GM12878 (cell line): ENCODE results near the gene PTPRN2. TPM values are rescaled to one million over a fixed set of nuclear protein-coding genes. Genes with fewer than 3 reads are reported as not detected.

Experiments
- ATAC-seq: fragments of 200-7000 bp; cut with Tn5 transposase; 3 replicates; pipeline ENCODE4 v1.9.1; 2020; ENCODE audit warnings: mild to moderate bottlenecking, moderate library complexity
- BruUV-seq: library from RNA; stranded (reverse); fragments of 400-500 nt; replicated peaks from 2 replicates; lab custom pipeline; 2021; lab: Mats Ljungman, UMichigan
- CTCF ChIA-PET: fragments of 300-600 bp; sonication (Branson Sonifier 250); formaldehyde crosslinking; extraction: SDS; loops from one replicate; lab custom pipeline; 2021; ENCODE audit warnings: inconsistent platforms; lab: Yijun Ruan, JAX
- POLR2A ChIA-PET: fragments of 350-600 bp; formaldehyde crosslinking; extraction: SDS; loops from one replicate; lab custom pipeline; 2021; ENCODE audit warnings: inconsistent platforms; lab: Charles Lee
- RAD21 ChIA-PET: fragments of 300-600 bp; sonication (Branson Sonifier 250); formaldehyde crosslinking; loops from one replicate; lab custom pipeline; 2023; ENCODE audit warnings: antibody characterized with exemption; ENCODE audit not compliant: unreplicated experiment; lab: Charles Lee
- SMC1A ChIA-PET: fragments of 300-600 bp; sonication (Branson Sonifier 250); formaldehyde crosslinking; loops from one replicate; lab custom pipeline; 2023; ENCODE audit not compliant: unreplicated experiment, uncharacterized antibody; lab: Charles Lee
- DNase-seq: peaks from one replicate; pipeline ENCODE4 v3.0.0-alpha.2; 2011; ENCODE audit warnings: low read depth, low spot score
- FAIRE-seq: peaks from 3 replicates; lab custom pipeline; 2011; peaks lifted over from hg19 to GRCh38; lab: Jason Lieb, UNC
- H2AFZ ChIP-seq: 2 replicates; pipeline ENCODE4 v1.6.0; 2011; ENCODE audit warnings: low read depth, low read length, control low read depth; ENCODE audit not compliant: control insufficient read depth
- H3K27ac ChIP-seq: 2 replicates; pipeline ENCODE4 v1.5.1; 2011; ENCODE audit warnings: control low read depth; ENCODE audit not compliant: control insufficient read depth, insufficient read depth
- H3K27me3 ChIP-seq, 2 experiments: replicated peaks in 1 of 2; 2 replicates each; pipeline versions ENCODE4 v1.6.0 to v1.6.1; 2011; ENCODE audit warnings: low read length in 1 of 2; ENCODE audit not compliant: control insufficient read depth in 2 of 2, insufficient read depth in 2 of 2
- H3K36me3 ChIP-seq, 2 experiments: 2 replicates each; pipeline ENCODE4 v1.5.1; 2011; ENCODE audit warnings: low read length in 1 of 2; ENCODE audit not compliant: control insufficient read depth in 2 of 2, insufficient read depth in 2 of 2
- H3K4me1 ChIP-seq: 2 replicates; pipeline ENCODE4 v1.6.1; 2011; ENCODE audit warnings: mild to moderate bottlenecking, low read length, moderate library complexity, mixed read lengths; ENCODE audit not compliant: control insufficient read depth, insufficient read depth
- H3K4me2 ChIP-seq: 2 replicates; pipeline ENCODE4 v1.6.0; 2011; ENCODE audit warnings: control low read depth; ENCODE audit not compliant: control insufficient read depth, insufficient read depth
- H3K4me3 ChIP-seq: fragments of 200-600 bp; sonication (generic); 2 replicates; pipeline ENCODE4 v1.5.1; 2016
- H3K79me2 ChIP-seq: 2 replicates; pipeline ENCODE4 v1.6.0; 2011; ENCODE audit warnings: low read length; ENCODE audit not compliant: control insufficient read depth, insufficient read depth
- H3K9ac ChIP-seq: 2 replicates; pipeline ENCODE4 v1.8.0; 2011; ENCODE audit warnings: low read length, control low read depth, mixed read lengths; ENCODE audit not compliant: control insufficient read depth, insufficient read depth
- H3K9me3 ChIP-seq: replicated peaks from 3 replicates; pipeline ENCODE4 v1.5.1; 2011; ENCODE audit warnings: mild to moderate bottlenecking, low read length; ENCODE audit not compliant: control insufficient read depth, insufficient read depth
- H4K20me1 ChIP-seq: 2 replicates; pipeline ENCODE4 v1.6.0; 2011; ENCODE audit not compliant: control insufficient read depth, insufficient read depth
- ETV6 ChIP-seq, 2 experiments: fragments of 450-650 bp in 1 of 2; IDR thresholded peaks in 1 of 2; conservative IDR thresholded peaks in 1 of 2; 2 replicates each; pipeline ENCODE4 v1.6.1; 2014; ENCODE audit warnings: antibody characterized with exemption in 1 of 2, borderline replicate concordance in 1 of 2, low read depth in 1 of 2, mild to moderate bottlenecking in 1 of 2, moderate library complexity in 1 of 2
- KAT2A ChIP-seq: conservative IDR thresholded peaks from 2 replicates; pipeline ENCODE4 v1.6.1; 2011; ENCODE audit warnings: low read depth, low read length; ENCODE audit not compliant: control insufficient read depth
- NRF1 ChIP-seq: conservative IDR thresholded peaks from 2 replicates; pipeline ENCODE4 v1.6.1; 2011; ENCODE audit warnings: mild to moderate bottlenecking, low read depth, low read length, improper control_type of control experiment
- PAX5 ChIP-seq: IDR thresholded peaks from 2 replicates; pipeline ENCODE4 v1.6.1; 2011; ENCODE audit warnings: low read depth, low read length, borderline replicate concordance
- REST ChIP-seq: IDR thresholded peaks from 2 replicates; pipeline ENCODE4 v1.6.1; 2012; ENCODE audit warnings: mild to moderate bottlenecking, low read depth, low read length
- ZNF24 ChIP-seq: fragments of 450-650 bp; IDR thresholded peaks from 2 replicates; pipeline ENCODE4 v1.6.1; 2017; ENCODE audit warnings: antibody characterized with exemption, mild to moderate bottlenecking
- ZNF274 ChIP-seq: IDR thresholded peaks from one replicate; pipeline ENCODE4 v1.8.0; 2011; ENCODE audit not compliant: insufficient read length, insufficient read depth
- WGBS: methylation state at CpG from one replicate; pipeline ENCODE4 v1.1.6; 2016; ENCODE audit warnings: low lambda C conversion rate; ENCODE audit not compliant: insufficient replicate concordance, insufficient coverage; ENCODE audit errors: missing lambda C conversion rate; 5-methylcytosine and 5-hydroxymethylcytosine counted together
- in situ Hi-C: fragments of 300-500 bp; cut with MboI; formaldehyde crosslinking; loops from 9 replicates; pipeline ENCODE4 v1.14.3; 2018; ENCODE audit warnings: mixed read lengths
- intact Hi-C: fragments of 100-400 bp; cut with micrococcal nuclease; formaldehyde crosslinking; loops from one replicate; pipeline ENCODE4 v1.14.2; 2022; ENCODE audit not compliant: unreplicated experiment
- polyA plus RNA-seq, 11 experiments: library from polyadenylated mRNA; depleted of rRNA in 4 of 11; unstranded in 6 of 11; stranded (reverse) in 5 of 11; fragments of >200 nt; fragmentation: Nextera tagmentation in 4 of 11; fragmentation: Illumina TruSeq in 1 of 11; extraction: Ambion mirVana in 4 of 11; extraction: Trizol in 1 of 11; gene quantifications; 1 replicate in 1 of 11; 2 replicates in 10 of 11; pipeline versions ENCODE4 v1.2.1 to v1.2.3, GENCODE V29; 2011 to 2016; ENCODE audit warnings: inconsistent platforms in 2 of 11, missing spikeins in 2 of 11, low read depth in 1 of 11
- total RNA-seq, 4 experiments: library from RNA; depleted of rRNA in 3 of 4; stranded (reverse); fragments of >200 nt in 3 of 4; fragmentation: Illumina TruSeq in 1 of 4; extraction: Trizol in 1 of 4; gene quantifications; 2 replicates each; pipeline versions ENCODE4 v1.2.1 to v1.2.3, GENCODE V29; 2013 to 2021
- TF ChIP-seq, protein P1 (sequence below): IDR thresholded peaks from 2 replicates; pipeline ENCODE4 v1.6.1; 2012; ENCODE audit warnings: low read depth, low read length, improper control_type of control experiment
- TF ChIP-seq, protein P2 (sequence below): IDR thresholded peaks from 2 replicates; pipeline ENCODE4 v1.6.1; 2012; ENCODE audit warnings: improper control_type of control experiment, low read depth, low read length; ENCODE audit not compliant: insufficient replicate concordance
- TF ChIP-seq, protein P3 (sequence below): IDR thresholded peaks from 2 replicates; pipeline ENCODE4 v1.6.1; 2012; ENCODE audit warnings: low read depth, low read length, improper control_type of control experiment
- TF ChIP-seq, protein P4 (sequence below): fragments of 150-350 bp; IDR thresholded peaks from 2 replicates; pipeline ENCODE4 v1.6.1; 2014; ENCODE audit warnings: mild to moderate bottlenecking, low read depth, low read length

PTPRN2 gene
- total and polyA plus RNA-seq, 10 of the 15 experiments (the other 5 are each of a cell fraction or from before 2014, with no cell fraction given): 5.4 TPM; not detected in 9

DNA sequence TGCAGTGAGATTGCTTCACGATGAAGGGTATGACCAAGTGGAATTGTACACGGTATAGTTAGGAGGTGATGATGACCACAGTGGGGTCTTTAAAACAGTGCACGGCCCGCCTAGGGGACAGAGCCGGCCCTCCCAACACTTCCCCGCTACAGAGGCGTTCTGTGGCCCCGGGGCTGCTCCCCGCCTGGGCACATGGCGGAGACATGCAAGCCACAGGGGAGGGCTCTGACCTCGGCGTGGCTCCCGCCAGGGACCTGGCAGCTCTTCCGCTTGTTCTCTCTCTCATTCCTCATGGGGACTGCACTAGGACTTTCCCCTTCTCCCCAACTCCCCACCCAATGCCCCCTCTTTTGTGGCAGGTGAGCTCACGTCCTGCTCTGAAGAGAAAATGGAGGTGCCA lies 857.0 kb downstream of the PTPRN2 start:
- no peaks in the 10 kb centered on the region; the same call in 2 of the 3 replicates for H3K9me3 ChIP-seq
- H3K4me1 ChIP-seq: no peaks in the 10 kb centered on the region
- no peaks in the 10 kb centered on the region for H3K36me3 ChIP-seq
- no peak overlapping the region for H3K4me2 ChIP-seq
- WGBS: 28% methylated on average over 15 of the region's 15 CpGs
- no peak overlapping the region for H3K9ac ChIP-seq
- H2AFZ ChIP-seq: no peak overlapping the region
- H3K79me2 ChIP-seq: no peaks in the 10 kb centered on the region
- H3K27me3 ChIP-seq: no peaks in the 10 kb centered on the region
- ATAC-seq: no peak
- DNase-seq: no peak
- BruUV-seq: no TSS peak
- no peak for FAIRE-seq
- RAD21 ChIA-PET: no interaction called here
- POLR2A ChIA-PET: no interaction called here
- CTCF ChIA-PET: no interaction called here
- intact Hi-C loops: no loop called here
- no peak overlapping the region for H3K4me3 ChIP-seq
- no peak overlapping the region for H3K27ac ChIP-seq
- no peaks in the 10 kb centered on the region for H4K20me1 ChIP-seq
- in situ Hi-C loops: no loop called here
- SMC1A ChIA-PET: no interaction called here
- TF ChIP-seq, protein P1, sequence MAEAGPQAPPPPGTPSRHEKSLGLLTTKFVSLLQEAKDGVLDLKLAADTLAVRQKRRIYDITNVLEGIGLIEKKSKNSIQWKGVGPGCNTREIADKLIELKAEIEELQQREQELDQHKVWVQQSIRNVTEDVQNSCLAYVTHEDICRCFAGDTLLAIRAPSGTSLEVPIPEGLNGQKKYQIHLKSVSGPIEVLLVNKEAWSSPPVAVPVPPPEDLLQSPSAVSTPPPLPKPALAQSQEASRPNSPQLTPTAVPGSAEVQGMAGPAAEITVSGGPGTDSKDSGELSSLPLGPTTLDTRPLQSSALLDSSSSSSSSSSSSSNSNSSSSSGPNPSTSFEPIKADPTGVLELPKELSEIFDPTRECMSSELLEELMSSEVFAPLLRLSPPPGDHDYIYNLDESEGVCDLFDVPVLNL: no peak
- TF ChIP-seq ZNF24 (no peak), NRF1 (no peak), ETV6 (conservative IDR thresholded peaks at IDR 0.05 in 1 of 2, IDR thresholded peaks at IDR 0.05 in 1 of 2; ENCODE audit: borderline replicate concordance in 1 of 2, low read depth in 1 of 2) (no peak), PAX5 (no peak), REST (no peak), KAT2A (no peak), ZNF274 (no peak)
- TF ChIP-seq, protein P2, sequence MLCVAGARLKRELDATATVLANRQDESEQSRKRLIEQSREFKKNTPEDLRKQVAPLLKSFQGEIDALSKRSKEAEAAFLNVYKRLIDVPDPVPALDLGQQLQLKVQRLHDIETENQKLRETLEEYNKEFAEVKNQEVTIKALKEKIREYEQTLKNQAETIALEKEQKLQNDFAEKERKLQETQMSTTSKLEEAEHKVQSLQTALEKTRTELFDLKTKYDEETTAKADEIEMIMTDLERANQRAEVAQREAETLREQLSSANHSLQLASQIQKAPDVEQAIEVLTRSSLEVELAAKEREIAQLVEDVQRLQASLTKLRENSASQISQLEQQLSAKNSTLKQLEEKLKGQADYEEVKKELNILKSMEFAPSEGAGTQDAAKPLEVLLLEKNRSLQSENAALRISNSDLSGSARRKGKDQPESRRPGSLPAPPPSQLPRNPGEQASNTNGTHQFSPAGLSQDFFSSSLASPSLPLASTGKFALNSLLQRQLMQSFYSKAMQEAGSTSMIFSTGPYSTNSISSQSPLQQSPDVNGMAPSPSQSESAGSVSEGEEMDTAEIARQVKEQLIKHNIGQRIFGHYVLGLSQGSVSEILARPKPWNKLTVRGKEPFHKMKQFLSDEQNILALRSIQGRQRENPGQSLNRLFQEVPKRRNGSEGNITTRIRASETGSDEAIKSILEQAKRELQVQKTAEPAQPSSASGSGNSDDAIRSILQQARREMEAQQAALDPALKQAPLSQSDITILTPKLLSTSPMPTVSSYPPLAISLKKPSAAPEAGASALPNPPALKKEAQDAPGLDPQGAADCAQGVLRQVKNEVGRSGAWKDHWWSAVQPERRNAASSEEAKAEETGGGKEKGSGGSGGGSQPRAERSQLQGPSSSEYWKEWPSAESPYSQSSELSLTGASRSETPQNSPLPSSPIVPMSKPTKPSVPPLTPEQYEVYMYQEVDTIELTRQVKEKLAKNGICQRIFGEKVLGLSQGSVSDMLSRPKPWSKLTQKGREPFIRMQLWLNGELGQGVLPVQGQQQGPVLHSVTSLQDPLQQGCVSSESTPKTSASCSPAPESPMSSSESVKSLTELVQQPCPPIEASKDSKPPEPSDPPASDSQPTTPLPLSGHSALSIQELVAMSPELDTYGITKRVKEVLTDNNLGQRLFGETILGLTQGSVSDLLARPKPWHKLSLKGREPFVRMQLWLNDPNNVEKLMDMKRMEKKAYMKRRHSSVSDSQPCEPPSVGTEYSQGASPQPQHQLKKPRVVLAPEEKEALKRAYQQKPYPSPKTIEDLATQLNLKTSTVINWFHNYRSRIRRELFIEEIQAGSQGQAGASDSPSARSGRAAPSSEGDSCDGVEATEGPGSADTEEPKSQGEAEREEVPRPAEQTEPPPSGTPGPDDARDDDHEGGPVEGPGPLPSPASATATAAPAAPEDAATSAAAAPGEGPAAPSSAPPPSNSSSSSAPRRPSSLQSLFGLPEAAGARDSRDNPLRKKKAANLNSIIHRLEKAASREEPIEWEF: no peak
- TF ChIP-seq, protein P3, sequence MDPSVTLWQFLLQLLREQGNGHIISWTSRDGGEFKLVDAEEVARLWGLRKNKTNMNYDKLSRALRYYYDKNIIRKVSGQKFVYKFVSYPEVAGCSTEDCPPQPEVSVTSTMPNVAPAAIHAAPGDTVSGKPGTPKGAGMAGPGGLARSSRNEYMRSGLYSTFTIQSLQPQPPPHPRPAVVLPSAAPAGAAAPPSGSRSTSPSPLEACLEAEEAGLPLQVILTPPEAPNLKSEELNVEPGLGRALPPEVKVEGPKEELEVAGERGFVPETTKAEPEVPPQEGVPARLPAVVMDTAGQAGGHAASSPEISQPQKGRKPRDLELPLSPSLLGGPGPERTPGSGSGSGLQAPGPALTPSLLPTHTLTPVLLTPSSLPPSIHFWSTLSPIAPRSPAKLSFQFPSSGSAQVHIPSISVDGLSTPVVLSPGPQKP: no peak
- TF ChIP-seq, protein P4, sequence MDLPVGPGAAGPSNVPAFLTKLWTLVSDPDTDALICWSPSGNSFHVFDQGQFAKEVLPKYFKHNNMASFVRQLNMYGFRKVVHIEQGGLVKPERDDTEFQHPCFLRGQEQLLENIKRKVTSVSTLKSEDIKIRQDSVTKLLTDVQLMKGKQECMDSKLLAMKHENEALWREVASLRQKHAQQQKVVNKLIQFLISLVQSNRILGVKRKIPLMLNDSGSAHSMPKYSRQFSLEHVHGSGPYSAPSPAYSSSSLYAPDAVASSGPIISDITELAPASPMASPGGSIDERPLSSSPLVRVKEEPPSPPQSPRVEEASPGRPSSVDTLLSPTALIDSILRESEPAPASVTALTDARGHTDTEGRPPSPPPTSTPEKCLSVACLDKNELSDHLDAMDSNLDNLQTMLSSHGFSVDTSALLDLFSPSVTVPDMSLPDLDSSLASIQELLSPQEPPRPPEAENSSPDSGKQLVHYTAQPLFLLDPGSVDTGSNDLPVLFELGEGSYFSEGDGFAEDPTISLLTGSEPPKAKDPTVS: no peak
